Endothelial cell of umbilical vein (primary cell): Measurements from ENCODE around the gene AP1G2. TPM values are rescaled to one million over a fixed set of nuclear protein-coding genes. Genes with fewer than 3 reads are reported as not detected.

Experiments used
- BruUV-seq: library from RNA; stranded (reverse); fragments of 400-500 nt; replicated peaks from 2 replicates; lab custom pipeline; 2021; lab: Mats Ljungman, UMichigan
- CTCF ChIA-PET: fragments of 300-600, 350-600 bp; sonication (Branson Sonifier 250); formaldehyde crosslinking; loops from one replicate; lab custom pipeline; 2021; ENCODE audit warnings: antibody characterized with exemption, inconsistent platforms; lab: Charles Lee
- POLR2A ChIA-PET: fragments of 300-600, 350-600 bp; sonication (Branson Sonifier 250); formaldehyde crosslinking; loops from one replicate; lab custom pipeline; 2021; ENCODE audit warnings: antibody characterized with exemption, inconsistent platforms; lab: Charles Lee
- DNase-seq: peaks from one replicate; pipeline ENCODE4 v3.0.0-alpha.2; 2011; ENCODE audit warnings: low read depth, low spot score
- FAIRE-seq: peaks from 2 replicates; lab custom pipeline; 2011; peaks lifted over from hg19 to GRCh38; lab: Jason Lieb, UNC
- H2AFZ ChIP-seq: 2 replicates; pipeline ENCODE4 v1.6.0; 2012; ENCODE audit warnings: low read depth, low read length, control low read depth, inconsistent platforms
- H3K27ac ChIP-seq: 2 replicates; pipeline ENCODE4 v1.5.1; 2011; ENCODE audit warnings: low read depth, mild to moderate bottlenecking, control low read depth, low read length, moderate library complexity; ENCODE audit not compliant: insufficient read depth
- H3K27me3 ChIP-seq, 2 experiments: 2 replicates each; pipeline versions ENCODE4 v1.6.0 to v1.6.1; 2011; ENCODE audit warnings: low read length in 2 of 2, mixed read lengths in 1 of 2; ENCODE audit not compliant: control insufficient read depth in 2 of 2, insufficient read depth in 2 of 2
- H3K36me3 ChIP-seq, 2 experiments: 2 replicates in 1 of 2; 3 replicates in 1 of 2; pipeline ENCODE4 v1.5.1; 2011; ENCODE audit warnings: low read length in 2 of 2, mild to moderate bottlenecking in 1 of 2, moderate library complexity in 1 of 2; ENCODE audit not compliant: control insufficient read depth in 2 of 2, insufficient read depth in 2 of 2; ENCODE audit errors: extremely low read depth in 1 of 2
- H3K4me1 ChIP-seq: 3 replicates; pipeline ENCODE4 v1.5.1; 2011; ENCODE audit warnings: mild to moderate bottlenecking, low read length; ENCODE audit not compliant: control insufficient read depth, insufficient read depth; ENCODE audit errors: extremely low read depth
- H3K4me2 ChIP-seq: 2 replicates; pipeline ENCODE4 v1.6.1; 2011; ENCODE audit warnings: low read length, control low read depth, mixed read lengths; ENCODE audit not compliant: insufficient read depth
- H3K4me3 ChIP-seq, 3 experiments: fragments of 200-600 bp in 1 of 3; sonication (generic), shearing (Covaris generic) in 1 of 3; replicated peaks in 1 of 3; 2 replicates each; pipeline ENCODE4 v1.5.1; 2011 to 2016; ENCODE audit warnings: control low read depth in 3 of 3, low read length in 3 of 3, mild to moderate bottlenecking in 2 of 3, inconsistent platforms in 1 of 3, low read depth in 1 of 3, moderate library complexity in 1 of 3; ENCODE audit not compliant: insufficient read depth in 1 of 3
- H3K79me2 ChIP-seq: 2 replicates; pipeline ENCODE4 v1.6.0; 2012; ENCODE audit warnings: low read length, inconsistent platforms; ENCODE audit not compliant: control insufficient read depth, insufficient read depth
- H3K9ac ChIP-seq: replicated peaks from 2 replicates; pipeline ENCODE3; 2011; ENCODE audit warnings: low read length, control low read depth; ENCODE audit not compliant: insufficient read depth; ENCODE audit errors: extremely low read depth
- H3K9me1 ChIP-seq: replicated peaks from 3 replicates; pipeline ENCODE4 v1.6.0; 2011; ENCODE audit warnings: mild to moderate bottlenecking, low read length; ENCODE audit not compliant: control insufficient read depth, insufficient read depth; ENCODE audit errors: extremely low read depth
- H3K9me3 ChIP-seq: replicated peaks from 2 replicates; pipeline ENCODE4 v1.5.1; 2012; ENCODE audit warnings: low read length, inconsistent platforms; ENCODE audit not compliant: control insufficient read depth, insufficient read depth
- H4K20me1 ChIP-seq: replicated peaks from 2 replicates; pipeline ENCODE3; 2011; ENCODE audit warnings: mild to moderate bottlenecking, low read length; ENCODE audit not compliant: control insufficient read depth, insufficient read depth; ENCODE audit errors: extremely low read depth
- EZH2 ChIP-seq: IDR thresholded peaks from 2 replicates; pipeline ENCODE4 v1.6.1; 2012; ENCODE audit warnings: borderline replicate concordance, low read depth, mild to moderate bottlenecking, moderate library complexity, low read length, inconsistent platforms; ENCODE audit not compliant: severe bottlenecking
- FOS ChIP-seq: IDR thresholded peaks from 2 replicates; pipeline ENCODE4 v1.6.1; 2011; ENCODE audit warnings: mild to moderate bottlenecking, low read length, moderate library complexity, borderline replicate concordance; ENCODE audit not compliant: insufficient read depth
- GATA2 ChIP-seq: IDR thresholded peaks from 2 replicates; pipeline ENCODE4 v1.7.0; 2011; ENCODE audit warnings: low read depth, mild to moderate bottlenecking, moderate library complexity, mixed read lengths, low read length; ENCODE audit not compliant: insufficient read length, insufficient read depth
- JUN ChIP-seq: IDR thresholded peaks from 2 replicates; pipeline ENCODE4 v1.6.1; 2011; ENCODE audit warnings: borderline replicate concordance, low read depth; ENCODE audit not compliant: insufficient read length, insufficient read depth
- MYC ChIP-seq: IDR thresholded peaks from one replicate; pipeline ENCODE4 v1.6.1; 2011; ENCODE audit warnings: mild to moderate bottlenecking, low read depth, low read length
- POLR2A ChIP-seq: IDR thresholded peaks from 2 replicates; pipeline ENCODE4 v1.6.1; 2012; ENCODE audit warnings: low read depth, mild to moderate bottlenecking, control low read depth, low read length
- POLR2AphosphoS5 ChIP-seq: IDR thresholded peaks from 2 replicates; pipeline ENCODE4 v1.6.1; 2012; ENCODE audit warnings: low read depth, mild to moderate bottlenecking, control low read depth, low read length, moderate library complexity; ENCODE audit not compliant: insufficient read depth
- dilution Hi-C: fragments of 300-500 bp; cut with MboI; formaldehyde crosslinking; loops from one replicate; pipeline ENCODE4 v1.15.0; 2019; ENCODE audit warnings: low sequenced_read_pairs; ENCODE audit not compliant: extremely low pct_ligation_motif_present
- intact Hi-C: fragments of 100-400 bp; cut with micrococcal nuclease; formaldehyde crosslinking; loops from one replicate; pipeline ENCODE4 v1.10.0; 2022
- polyA plus RNA-seq, 4 experiments: library from polyadenylated mRNA; depleted of rRNA in 3 of 4; stranded (reverse) in 3 of 4; unstranded in 1 of 4; fragments of >200 nt; gene quantifications; 2 replicates each; pipeline versions ENCODE4 v1.2.1 to v1.2.3, GENCODE V29; 2011 to 2012; ENCODE audit warnings: missing spikeins in 1 of 4
- total RNA-seq: library from RNA; stranded (reverse); gene quantifications from 2 replicates; pipeline ENCODE4 v1.2.3, GENCODE V29; 2021
- TF ChIP-seq, protein P1 (sequence below): IDR thresholded peaks from 2 replicates; pipeline ENCODE4 v1.6.1; 2011; ENCODE audit not compliant: insufficient read depth, insufficient read length
- TF ChIP-seq, protein P2 (sequence below), 2 donors: IDR thresholded peaks; 1 replicate in 1 of 2; 2 replicates in 1 of 2; pipeline ENCODE4 v1.5.1; 2011; ENCODE audit warnings: low read length in 2 of 2, mild to moderate bottlenecking in 2 of 2, moderate library complexity in 2 of 2, control low read depth in 1 of 2, inconsistent platforms in 1 of 2, low read depth in 1 of 2; ENCODE audit not compliant: insufficient read depth in 1 of 2; ENCODE audit errors: extremely low read depth in 1 of 2

Gene AP1G2
- total and polyA plus RNA-seq, 2 donors (not counting 3 experiments of a cell fraction or from before 2014, with no cell fraction given), result 39.0 to 55.8 TPM

- Histone ChIP-seq H2AFZ (no peak overlapping the region), H3K9me1 (no peaks in the 10 kb centered on the region), H3K27me3 (no peaks in the 10 kb centered on the region), H3K79me2 (no peaks in the 10 kb centered on the region), H3K36me3 (peaks cover 0 to 3% of the 10 kb centered on the region in 2 experiments), H3K4me2 (no peak overlapping the region), H3K4me1 (peaks cover 4% of the 10 kb centered on the region), H3K4me3 (no peak overlapping the region), H3K27ac (no peak overlapping the region), H3K9me3 (no peaks in the 10 kb centered on the region), H4K20me1 (no peaks in the 10 kb centered on the region), H3K9ac (no peak overlapping the region)
- ChIA-PET POLR2A (no interaction called here), CTCF (interaction anchor here (1.0 to 12.3 kb wide), 2 partner anchors 85 to 87 kb away, joined by 3 to 416 read pairs; no protein-coding TSS in a partner anchor)
- TF ChIP-seq, protein P1, sequence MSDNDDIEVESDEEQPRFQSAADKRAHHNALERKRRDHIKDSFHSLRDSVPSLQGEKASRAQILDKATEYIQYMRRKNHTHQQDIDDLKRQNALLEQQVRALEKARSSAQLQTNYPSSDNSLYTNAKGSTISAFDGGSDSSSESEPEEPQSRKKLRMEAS, result no peak
- TF ChIP-seq FOS (no peak), EZH2 (no peak), JUN (no peak), GATA2 (no peak), MYC (no peak), POLR2A (no peak), POLR2AphosphoS5 (no peak)
- TF ChIP-seq, protein P2, sequence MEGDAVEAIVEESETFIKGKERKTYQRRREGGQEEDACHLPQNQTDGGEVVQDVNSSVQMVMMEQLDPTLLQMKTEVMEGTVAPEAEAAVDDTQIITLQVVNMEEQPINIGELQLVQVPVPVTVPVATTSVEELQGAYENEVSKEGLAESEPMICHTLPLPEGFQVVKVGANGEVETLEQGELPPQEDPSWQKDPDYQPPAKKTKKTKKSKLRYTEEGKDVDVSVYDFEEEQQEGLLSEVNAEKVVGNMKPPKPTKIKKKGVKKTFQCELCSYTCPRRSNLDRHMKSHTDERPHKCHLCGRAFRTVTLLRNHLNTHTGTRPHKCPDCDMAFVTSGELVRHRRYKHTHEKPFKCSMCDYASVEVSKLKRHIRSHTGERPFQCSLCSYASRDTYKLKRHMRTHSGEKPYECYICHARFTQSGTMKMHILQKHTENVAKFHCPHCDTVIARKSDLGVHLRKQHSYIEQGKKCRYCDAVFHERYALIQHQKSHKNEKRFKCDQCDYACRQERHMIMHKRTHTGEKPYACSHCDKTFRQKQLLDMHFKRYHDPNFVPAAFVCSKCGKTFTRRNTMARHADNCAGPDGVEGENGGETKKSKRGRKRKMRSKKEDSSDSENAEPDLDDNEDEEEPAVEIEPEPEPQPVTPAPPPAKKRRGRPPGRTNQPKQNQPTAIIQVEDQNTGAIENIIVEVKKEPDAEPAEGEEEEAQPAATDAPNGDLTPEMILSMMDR (IDR thresholded peaks at IDR 0.05; ENCODE audit: extremely low read depth in 1 of 2, insufficient read depth in 1 of 2, low read depth in 1 of 2, low read length in 2 of 2), result no peak
- intact Hi-C loops, result no loop called here
- DNase-seq, result no peak
- FAIRE-seq, result no peak
- dilution Hi-C loops, result no loop called here
- no TSS peak for BruUV-seq
Measured at GRCh38 chr14:23565626-23566025, 2.0 kb downstream of the AP1G2 start.
